Adipocyte (in vitro differentiated cells): ENCODE results near the gene GCDH.

Source experiments
- DNase-seq: peaks from one replicate; pipeline ENCODE4 v3.0.0-alpha.2; 2015; ENCODE audit warnings: low read depth
- H3K27me3 ChIP-seq: replicated peaks from 2 replicates; pipeline ENCODE4 v1.7.0; 2013; ENCODE audit warnings: mild to moderate bottlenecking, low read length, moderate library complexity; ENCODE audit not compliant: control insufficient read depth, insufficient read depth
- H3K36me3 ChIP-seq: 2 replicates; pipeline ENCODE4 v1.7.0; 2013; ENCODE audit warnings: low read length, mild to moderate bottlenecking, moderate library complexity; ENCODE audit not compliant: control insufficient read depth, insufficient read depth, severe bottlenecking
- H3K4me1 ChIP-seq: 2 replicates; pipeline ENCODE4 v1.7.0; 2013; ENCODE audit warnings: mild to moderate bottlenecking, low read length, moderate library complexity; ENCODE audit not compliant: control insufficient read depth, insufficient read depth
- H3K4me3 ChIP-seq: 2 replicates; pipeline ENCODE4 v1.7.0; 2013; ENCODE audit warnings: mild to moderate bottlenecking, low read length, moderate library complexity
- H3K9ac ChIP-seq: 2 replicates; pipeline ENCODE4 v1.7.0; 2013; ENCODE audit warnings: mild to moderate bottlenecking, low read length, moderate library complexity
- H3K9me3 ChIP-seq: 2 replicates; pipeline ENCODE4 v1.7.0; 2013; ENCODE audit warnings: mild to moderate bottlenecking, low read length, moderate library complexity; ENCODE audit not compliant: control insufficient read depth

GCDH gene

DNA sequence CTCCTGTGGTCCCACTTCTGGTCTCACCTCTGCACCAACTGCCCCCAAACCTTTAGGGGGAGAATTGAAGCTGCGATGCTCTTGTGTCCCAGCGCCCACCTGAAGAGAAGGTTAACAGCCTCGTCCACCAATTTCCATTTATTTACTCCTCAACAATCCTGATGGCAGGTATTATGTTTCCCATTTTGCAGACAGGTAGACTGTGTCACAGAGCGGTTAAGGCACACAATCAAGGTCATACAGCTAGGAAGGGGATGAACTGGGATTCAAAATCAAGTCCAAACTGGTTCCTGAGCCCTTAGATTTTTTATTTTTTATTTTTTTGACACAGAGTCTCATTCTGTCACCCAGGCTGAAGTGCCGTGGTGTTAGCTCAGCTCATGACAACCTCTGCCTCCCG, 15.9 kb upstream of the GCDH start:
- no peak overlapping the region for H3K9ac ChIP-seq
- no peaks in the 10 kb centered on the region for H3K9me3 ChIP-seq
- peaks cover 15% of the 10 kb centered on the region for H3K36me3 ChIP-seq
- peaks cover under 1% of the 10 kb centered on the region for H3K4me1 ChIP-seq
- DNase-seq = no peak
- no peaks in the 10 kb centered on the region for H3K27me3 ChIP-seq
- no peak overlapping the region for H3K4me3 ChIP-seq

DNA sequence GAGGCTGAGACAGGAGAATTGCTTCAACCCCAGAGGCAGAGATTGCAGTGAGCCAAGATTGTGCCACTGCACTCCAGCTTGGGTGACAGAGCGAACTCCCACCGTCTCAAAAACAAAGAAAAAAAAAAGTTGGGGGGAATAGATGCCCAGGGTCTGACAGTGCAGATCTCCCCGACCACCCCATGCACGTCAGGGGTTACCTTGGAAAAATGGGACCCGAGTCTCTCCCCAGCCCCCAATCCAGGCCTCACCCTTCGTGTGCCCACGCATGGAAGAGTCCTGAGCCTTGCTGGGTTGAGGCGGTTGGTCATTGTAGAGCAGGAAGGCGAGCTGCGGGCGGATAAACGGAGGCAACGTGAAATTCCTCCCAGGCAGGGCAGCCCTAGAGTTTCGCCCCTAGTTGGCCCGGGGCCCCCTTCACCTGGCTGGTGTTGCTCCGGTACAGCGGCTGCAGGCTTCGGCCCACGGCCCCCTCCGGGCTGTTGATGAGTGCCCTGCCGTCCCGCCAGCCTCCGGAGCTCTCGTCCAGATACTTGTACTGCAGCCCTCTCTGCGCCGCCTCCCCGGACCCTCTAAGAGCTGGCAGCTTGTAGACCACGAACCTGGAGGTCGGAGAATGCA, 10.3 kb upstream of the GCDH start:
- Histone ChIP-seq H3K27me3 (peaks cover 9% of the 10 kb centered on the region), H3K9ac (peak overlapping the region; percentile 91), H3K36me3 (peaks cover 15% of the 10 kb centered on the region), H3K9me3 (no peaks in the 10 kb centered on the region), H3K4me1 (peaks cover 31% of the 10 kb centered on the region), H3K4me3 (peak overlapping the region; percentile 91)
- DNase-seq = no peak

DNA sequence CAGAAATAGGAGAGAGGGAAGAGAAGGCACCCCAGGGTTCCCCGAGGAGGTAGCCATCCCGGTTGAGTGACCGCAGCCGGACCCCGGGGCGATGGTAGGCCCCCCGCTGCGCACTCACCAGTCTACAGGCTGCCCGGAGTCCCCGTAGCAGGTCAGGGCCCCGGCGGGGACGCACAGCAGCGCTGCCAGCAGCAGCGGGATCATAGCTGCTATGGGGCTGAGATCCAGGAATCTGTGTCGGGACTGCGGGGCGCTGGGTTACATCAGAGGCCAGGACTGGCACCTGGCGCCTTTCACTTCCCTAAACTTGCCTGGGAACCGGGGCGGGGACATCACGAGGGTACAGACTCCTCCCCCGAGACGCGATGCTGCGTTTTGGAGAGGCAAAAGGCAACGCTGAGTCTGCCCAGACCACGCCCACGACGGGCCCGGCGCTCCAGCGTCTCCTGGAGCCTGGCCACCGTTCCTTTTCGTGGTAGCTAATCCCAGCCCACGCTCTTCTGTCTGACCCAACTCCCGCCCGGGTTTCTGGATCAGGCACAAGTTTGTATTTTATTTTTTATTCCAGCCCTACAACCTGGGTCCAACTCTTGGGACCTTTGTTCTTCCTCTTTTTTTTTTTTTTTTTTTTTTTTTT, 9.7 kb upstream of the GCDH start, which contains the start of gene DNASE2:
DNASE2 (minus strand) TSS at position 278 of the 637 bp plus-strand sequence; CDS start at position 204, 74 bp downstream.
- peak within 1 kb of the TSS; percentile 91 for H3K4me3 ChIP-seq
- H3K9ac ChIP-seq = peak within 1 kb of the TSS; percentile 91
- peaks cover 31% of the 10 kb centered on the region for H3K4me1 ChIP-seq
- H3K27me3 ChIP-seq = peaks cover 9% of the 10 kb centered on the region
- peak; percentile 98 for DNase-seq
- H3K36me3 ChIP-seq = peaks cover 10% of the 10 kb centered on the region
- H3K9me3 ChIP-seq = no peaks in the 10 kb centered on the region

DNA sequence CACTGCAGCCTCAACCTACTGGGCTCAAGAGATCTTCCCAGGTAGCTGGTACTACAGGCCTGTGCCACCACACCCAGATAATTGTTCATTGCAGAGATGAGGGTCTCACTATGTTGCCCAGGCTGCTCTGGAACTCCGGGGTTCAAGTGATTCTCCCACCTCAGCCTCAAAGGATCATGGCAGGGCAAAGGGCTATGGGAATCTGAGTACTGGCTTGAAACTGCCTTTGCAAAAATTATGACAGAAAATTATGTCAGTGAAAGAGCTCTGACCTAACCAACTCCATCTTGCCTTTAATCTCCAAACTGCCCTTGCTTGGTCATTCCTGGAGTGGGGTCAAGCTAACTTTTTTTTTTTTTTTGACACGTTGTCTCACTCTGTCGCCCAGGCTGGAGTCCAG, 8.4 kb upstream of the GCDH start:
- H3K4me3 ChIP-seq = no peak overlapping the region
- H3K27me3 ChIP-seq = peaks cover 13% of the 10 kb centered on the region

DNA sequence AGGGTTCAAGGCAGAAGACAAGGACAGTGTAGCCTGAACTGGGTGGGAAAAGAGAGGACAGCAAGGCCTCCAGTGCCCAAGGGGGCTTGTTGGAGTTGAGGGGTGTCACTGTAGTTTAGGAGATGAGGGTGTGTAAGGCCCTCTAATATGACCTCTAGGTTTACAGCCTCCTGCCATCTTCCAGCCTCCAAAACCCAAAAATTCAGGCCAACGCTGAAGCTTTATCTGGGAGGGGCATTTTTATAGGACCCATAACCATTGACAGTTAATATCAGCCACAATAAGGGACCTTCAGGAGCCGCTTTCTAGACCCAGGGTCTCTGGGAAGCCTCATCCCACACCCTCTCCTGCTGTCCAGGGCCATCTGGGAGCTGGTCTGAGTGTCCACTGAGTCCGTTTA, 6.8 kb upstream of the GCDH start:
- Histone ChIP-seq H3K4me3 (no peak overlapping the region), H3K27me3 (peaks cover 13% of the 10 kb centered on the region)
- DNase-seq = no peak

More for the DNA sequence above, 8.4 kb upstream of the GCDH start:
- H3K9me3 ChIP-seq = no peaks in the 10 kb centered on the region
- DNase-seq = no peak
- H3K36me3 ChIP-seq = peaks cover 10% of the 10 kb centered on the region
- H3K9ac ChIP-seq = no peak overlapping the region
- peaks cover 31% of the 10 kb centered on the region for H3K4me1 ChIP-seq

GRCh38 chr19:12884627-12884925, 6.4 kb upstream of the GCDH start:
- peaks cover 13% of the 10 kb centered on the region for H3K27me3 ChIP-seq
- no peak overlapping the region for H3K9ac ChIP-seq
- no peak for DNase-seq
- H3K4me1 ChIP-seq = peaks cover 31% of the 10 kb centered on the region
- H3K9me3 ChIP-seq = no peaks in the 10 kb centered on the region
- H3K4me3 ChIP-seq = no peak overlapping the region
- H3K36me3 ChIP-seq = no peaks in the 10 kb centered on the region

More for the DNA sequence above, 6.8 kb upstream of the GCDH start:
- Histone ChIP-seq H3K36me3 (no peaks in the 10 kb centered on the region), H3K9ac (no peak overlapping the region), H3K4me1 (peaks cover 31% of the 10 kb centered on the region), H3K9me3 (no peaks in the 10 kb centered on the region)

DNA sequence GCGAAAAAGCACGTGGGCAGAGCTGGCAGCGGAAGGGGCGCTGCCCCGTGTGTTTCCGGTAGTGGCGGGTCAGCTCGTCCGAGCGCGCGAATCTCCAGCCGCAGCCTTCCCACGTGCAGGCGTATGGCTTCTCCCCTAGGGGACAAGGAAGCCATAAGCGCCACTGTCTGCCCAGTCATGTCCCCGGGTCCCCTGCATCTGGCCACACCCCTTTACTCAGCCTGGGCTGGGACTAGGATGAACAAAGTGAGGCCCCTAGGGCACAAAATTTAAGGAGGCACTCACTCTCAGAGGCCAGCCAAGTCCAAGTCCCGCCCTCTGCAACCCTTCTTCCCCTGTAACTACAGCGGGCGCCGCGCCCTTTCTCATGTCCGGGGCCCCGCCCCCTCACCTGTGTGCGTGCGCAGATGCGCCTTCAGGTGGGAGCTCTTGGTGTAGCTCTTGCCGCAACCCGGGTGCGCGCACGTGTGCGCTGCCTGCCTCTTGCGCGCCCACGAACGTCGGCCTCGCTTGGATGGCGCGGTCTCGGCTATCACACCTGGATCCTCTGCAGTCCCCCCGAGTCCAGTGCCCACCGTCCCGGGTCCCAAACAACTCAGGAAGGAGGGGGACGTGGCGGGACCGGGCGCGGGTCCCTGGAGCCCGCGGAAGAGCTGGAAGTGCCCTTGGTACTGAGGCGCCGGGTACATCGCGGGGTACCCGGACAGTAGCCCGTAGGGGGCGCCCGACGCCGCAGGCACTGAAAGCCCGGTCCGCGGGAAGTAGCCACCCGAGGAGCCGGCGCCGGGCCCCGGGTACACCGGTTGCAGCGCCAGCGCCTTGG, 5.8 kb upstream of the GCDH start:
- DNase-seq = peak; percentile 62
- Histone ChIP-seq H3K4me3 (peak overlapping the region; percentile 36), H3K27me3 (peaks cover 13% of the 10 kb centered on the region), H3K9me3 (no peaks in the 10 kb centered on the region), H3K9ac (no peak overlapping the region), H3K4me1 (peaks cover 31% of the 10 kb centered on the region), H3K36me3 (no peaks in the 10 kb centered on the region)

- Histone ChIP-seq H3K4me3 (peak overlapping the region; percentile 36), H3K9me3 (no peaks in the 10 kb centered on the region), H3K27me3 (peaks cover 13% of the 10 kb centered on the region), H3K4me1 (peaks cover 24% of the 10 kb centered on the region), H3K9ac (no peak overlapping the region), H3K36me3 (no peaks in the 10 kb centered on the region)
- DNase-seq = no peak
These were observed 5.0 kb upstream of the GCDH start for GRCh38 chr19:12885749-12886650.

- H3K27me3 ChIP-seq = peaks cover 13% of the 10 kb centered on the region
- H3K36me3 ChIP-seq = no peaks in the 10 kb centered on the region
- H3K9ac ChIP-seq = no peak overlapping the region
- no peak for DNase-seq
- H3K9me3 ChIP-seq = no peaks in the 10 kb centered on the region
- peaks cover 24% of the 10 kb centered on the region for H3K4me1 ChIP-seq
- H3K4me3 ChIP-seq = no peak overlapping the region
These were observed 4.3 kb upstream of the GCDH start for GRCh38 chr19:12886651-12886968.

- Histone ChIP-seq H3K9ac (no peak within 1 kb of the TSS), H3K9me3 (no peaks in the 10 kb centered on the region), H3K4me1 (peaks cover 26% of the 10 kb centered on the region), H3K4me3 (no peak within 1 kb of the TSS), H3K36me3 (no peaks in the 10 kb centered on the region), H3K27me3 (peaks cover 13% of the 10 kb centered on the region)
- DNase-seq = no peak
These were observed 3.8 kb upstream of the GCDH start, which contains the start of gene KLF1 for GRCh38 chr19:12886969-12887747. Gene KLF1, minus strand, starts transcription at chr19:12887201. Its CDS starts 61 bp downstream, at chr19:12887140.
